HEK293 (cell line): ENCODE measurements around the gene IGSF9.
A peak's percentile ranks its signal among the peaks of the same experiment; 100 is the strongest.

ENCODE experiments used
- FEZF1 ChIP-seq: fragments of 450-650 bp; formaldehyde crosslinking; IDR thresholded peaks from 2 replicates; pipeline ENCODE4 v1.5.1; 2016; ENCODE audit warnings: missing biosample characterization, missing genetic modification characterization
- OSR2 ChIP-seq: fragments of 450-650 bp; formaldehyde crosslinking; IDR thresholded peaks from 2 replicates; pipeline ENCODE4 v1.5.1; 2016; ENCODE audit warnings: missing biosample characterization, missing genetic modification characterization
- PRDM1 ChIP-seq: fragments of 450-650 bp; formaldehyde crosslinking; IDR thresholded peaks from 2 replicates; pipeline ENCODE4; 2016; ENCODE audit warnings: missing biosample characterization, missing genetic modification characterization
- PRDM10 ChIP-seq: fragments of 450-650 bp; formaldehyde crosslinking; IDR thresholded peaks from 2 replicates; pipeline ENCODE4 v1.5.1; 2016; ENCODE audit warnings: missing biosample characterization, missing genetic modification characterization
- PRDM4 ChIP-seq: fragments of 450-650 bp; formaldehyde crosslinking; IDR thresholded peaks from 2 replicates; pipeline ENCODE4 v1.5.1; 2017; ENCODE audit warnings: missing biosample characterization, missing genetic modification characterization
- SCRT1 ChIP-seq: fragments of 450-650 bp; formaldehyde crosslinking; IDR thresholded peaks from 2 replicates; pipeline ENCODE4 v1.5.1; 2016; ENCODE audit warnings: missing biosample characterization, missing genetic modification characterization, borderline replicate concordance
- SP3 ChIP-seq: fragments of 450-650 bp; formaldehyde crosslinking; IDR thresholded peaks from 2 replicates; pipeline ENCODE4 v1.5.1; 2016; ENCODE audit warnings: missing biosample characterization, missing genetic modification characterization
- TCF7L2 ChIP-seq: IDR thresholded peaks from 2 replicates; pipeline ENCODE4 v1.6.1; 2011; ENCODE audit warnings: low read depth, mild to moderate bottlenecking, inconsistent platforms, low read length, moderate library complexity, borderline replicate concordance
- WT1 ChIP-seq: fragments of 450-650 bp; formaldehyde crosslinking; IDR thresholded peaks from 2 replicates; pipeline ENCODE4 v1.5.1; 2016; ENCODE audit warnings: missing biosample characterization, missing genetic modification characterization
- ZBTB48 ChIP-seq: fragments of 450-650 bp; formaldehyde crosslinking; IDR thresholded peaks from 2 replicates; pipeline ENCODE4 v1.5.1; 2016; ENCODE audit warnings: missing biosample characterization, missing genetic modification characterization
- ZFP37 ChIP-seq: fragments of 450-650 bp; formaldehyde crosslinking; IDR thresholded peaks from 2 replicates; pipeline ENCODE4 v1.5.1; 2016; ENCODE audit warnings: missing biosample characterization, missing genetic modification characterization
- ZNF140 ChIP-seq: fragments of 450-650 bp; formaldehyde crosslinking; IDR thresholded peaks from 2 replicates; pipeline ENCODE4 v1.5.1; 2016; ENCODE audit warnings: missing biosample characterization, missing genetic modification characterization
- ZNF174 ChIP-seq: fragments of 450-650 bp; formaldehyde crosslinking; IDR thresholded peaks from 2 replicates; pipeline ENCODE4 v1.5.0; 2017; ENCODE audit warnings: missing biosample characterization, mild to moderate bottlenecking, missing genetic modification characterization
- ZNF184 ChIP-seq: fragments of 450-650 bp; IDR thresholded peaks from 2 replicates; pipeline ENCODE4 v1.5.1; 2018; ENCODE audit warnings: missing biosample characterization, mild to moderate bottlenecking, missing genetic modification characterization
- ZNF391 ChIP-seq: fragments of 450-650 bp; formaldehyde crosslinking; IDR thresholded peaks from 2 replicates; pipeline ENCODE4 v1.5.1; 2016; ENCODE audit warnings: low read depth, missing biosample characterization, missing genetic modification characterization, borderline replicate concordance
- ZNF426 ChIP-seq: fragments of 450-650 bp; formaldehyde crosslinking; IDR thresholded peaks from 2 replicates; pipeline ENCODE4 v1.5.1; 2017; ENCODE audit warnings: missing biosample characterization, missing genetic modification characterization, mild to moderate bottlenecking, inconsistent platforms, moderate library complexity
- ZNF48 ChIP-seq: fragments of 450-650 bp; formaldehyde crosslinking; IDR thresholded peaks from 2 replicates; pipeline ENCODE4 v1.5.1; 2016; ENCODE audit warnings: missing biosample characterization, missing genetic modification characterization
- ZNF521 ChIP-seq: fragments of 450-650 bp; formaldehyde crosslinking; IDR thresholded peaks from 2 replicates; pipeline ENCODE4 v1.5.1; 2017; ENCODE audit warnings: missing biosample characterization, mild to moderate bottlenecking, missing genetic modification characterization
- ZNF548 ChIP-seq: fragments of 450-650 bp; formaldehyde crosslinking; IDR thresholded peaks from 2 replicates; pipeline ENCODE4 v1.5.1; 2016; ENCODE audit warnings: missing biosample characterization, missing genetic modification characterization
- ZNF555 ChIP-seq: fragments of 450-650 bp; formaldehyde crosslinking; conservative IDR thresholded peaks from 2 replicates; pipeline ENCODE4 v1.5.1; 2017; ENCODE audit warnings: missing biosample characterization, mild to moderate bottlenecking, missing genetic modification characterization, inconsistent platforms
- ZNF621 ChIP-seq: fragments of 450-650 bp; formaldehyde crosslinking; IDR thresholded peaks from 2 replicates; pipeline ENCODE4 v1.5.1; 2017; ENCODE audit warnings: missing biosample characterization, missing genetic modification characterization
- ZNF707 ChIP-seq: fragments of 450-650 bp; formaldehyde crosslinking; IDR thresholded peaks from 2 replicates; pipeline ENCODE4 v1.5.1; 2016; ENCODE audit warnings: missing biosample characterization, missing genetic modification characterization
- ZSCAN16 ChIP-seq: fragments of 450-650 bp; formaldehyde crosslinking; IDR thresholded peaks from 2 replicates; pipeline ENCODE4 v1.5.1; 2016; ENCODE audit warnings: missing biosample characterization, missing genetic modification characterization
- ZXDB ChIP-seq: fragments of 450-650 bp; formaldehyde crosslinking; IDR thresholded peaks from 2 replicates; pipeline ENCODE4 v1.5.1; 2016; ENCODE audit warnings: missing biosample characterization, missing genetic modification characterization
- TF ChIP-seq, protein P1 (sequence below): fragments of 450-650 bp; formaldehyde crosslinking; IDR thresholded peaks from 2 replicates; pipeline ENCODE4 v1.5.1; 2016; ENCODE audit warnings: missing biosample characterization, missing genetic modification characterization
- TF ChIP-seq, protein P2 (sequence below): fragments of 450-650 bp; formaldehyde crosslinking; IDR thresholded peaks from 2 replicates; pipeline ENCODE4 v1.5.1; 2016; ENCODE audit warnings: missing biosample characterization, missing genetic modification characterization
- TF ChIP-seq, protein P3 (sequence below): fragments of 450-650 bp; formaldehyde crosslinking; IDR thresholded peaks from 2 replicates; pipeline ENCODE4 v1.5.1; 2017; ENCODE audit warnings: missing biosample characterization, missing genetic modification characterization

Gene IGSF9

GRCh38 chr1:159923203-159924024 is 22.0 kb downstream of the IGSF9 start (continued):
- TF ChIP-seq ZNF48 (tag by site-specific recombination) (no peak), ZNF184 (tag by site-specific recombination) (0 out of 2 replicates have a peak, but pooled peaks have one; percentile 29), TCF7L2 (no peak), ZXDB (tag by site-specific recombination) (peak; percentile 59; the same call in 1 of the 2 replicates), ZFP37 (tag by site-specific recombination) (0 out of 2 replicates have a peak, but pooled peaks have one; percentile 51), PRDM1 (tag by site-specific recombination) (peak; percentile 19; the same call in 1 of the 2 replicates), FEZF1 (tag by site-specific recombination) (no peak), SCRT1 (tag by site-specific recombination) (no peak), OSR2 (tag by site-specific recombination) (peak; percentile 48), ZNF521 (tag by site-specific recombination) (no peak), WT1 (tag by site-specific recombination) (no peak), PRDM10 (tag by site-specific recombination) (peak; percentile 26; the same call in 1 of the 2 replicates), SP3 (peak; percentile 48), ZNF174 (tag by site-specific recombination) (no peak), ZNF140 (tag by site-specific recombination) (no peak), ZSCAN16 (no peak), PRDM4 (tag by site-specific recombination) (no peak), ZNF548 (tag by site-specific recombination) (no peak), ZNF707 (0 out of 2 replicates have a peak, but pooled peaks have one; percentile 36), ZBTB48 (tag by site-specific recombination) (peak; percentile 95), ZNF391 (no peak), ZNF555 (tag by site-specific recombination) (no peak), ZNF621 (tag by site-specific recombination) (no peak), ZNF426 (tag by site-specific recombination) (no peak)
- TF ChIP-seq, protein P1, sequence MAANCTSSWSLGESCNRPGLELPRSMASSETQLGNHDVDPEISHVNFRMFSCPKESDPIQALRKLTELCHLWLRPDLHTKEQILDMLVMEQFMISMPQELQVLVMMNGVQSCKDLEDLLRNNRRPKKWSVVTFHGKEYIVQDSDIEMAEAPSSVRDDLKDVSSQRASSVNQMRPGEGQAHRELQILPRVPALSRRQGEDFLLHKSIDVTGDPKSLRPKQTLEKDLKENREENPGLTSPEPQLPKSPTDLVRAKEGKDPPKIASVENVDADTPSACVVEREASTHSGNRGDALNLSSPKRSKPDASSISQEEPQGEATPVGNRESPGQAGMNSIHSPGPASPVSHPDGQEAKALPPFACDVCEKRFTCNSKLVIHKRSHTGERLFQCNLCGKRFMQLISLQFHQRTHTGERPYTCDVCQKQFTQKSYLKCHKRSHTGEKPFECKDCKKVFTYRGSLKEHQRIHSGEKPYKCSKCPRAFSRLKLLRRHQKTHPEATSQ: no peak
- TF ChIP-seq, protein P2, sequence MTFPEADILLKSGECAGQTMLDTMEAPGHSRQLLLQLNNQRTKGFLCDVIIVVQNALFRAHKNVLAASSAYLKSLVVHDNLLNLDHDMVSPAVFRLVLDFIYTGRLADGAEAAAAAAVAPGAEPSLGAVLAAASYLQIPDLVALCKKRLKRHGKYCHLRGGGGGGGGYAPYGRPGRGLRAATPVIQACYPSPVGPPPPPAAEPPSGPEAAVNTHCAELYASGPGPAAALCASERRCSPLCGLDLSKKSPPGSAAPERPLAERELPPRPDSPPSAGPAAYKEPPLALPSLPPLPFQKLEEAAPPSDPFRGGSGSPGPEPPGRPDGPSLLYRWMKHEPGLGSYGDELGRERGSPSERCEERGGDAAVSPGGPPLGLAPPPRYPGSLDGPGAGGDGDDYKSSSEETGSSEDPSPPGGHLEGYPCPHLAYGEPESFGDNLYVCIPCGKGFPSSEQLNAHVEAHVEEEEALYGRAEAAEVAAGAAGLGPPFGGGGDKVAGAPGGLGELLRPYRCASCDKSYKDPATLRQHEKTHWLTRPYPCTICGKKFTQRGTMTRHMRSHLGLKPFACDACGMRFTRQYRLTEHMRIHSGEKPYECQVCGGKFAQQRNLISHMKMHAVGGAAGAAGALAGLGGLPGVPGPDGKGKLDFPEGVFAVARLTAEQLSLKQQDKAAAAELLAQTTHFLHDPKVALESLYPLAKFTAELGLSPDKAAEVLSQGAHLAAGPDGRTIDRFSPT: no peak; the same call in 1 of the 2 replicates
- TF ChIP-seq, protein P3, sequence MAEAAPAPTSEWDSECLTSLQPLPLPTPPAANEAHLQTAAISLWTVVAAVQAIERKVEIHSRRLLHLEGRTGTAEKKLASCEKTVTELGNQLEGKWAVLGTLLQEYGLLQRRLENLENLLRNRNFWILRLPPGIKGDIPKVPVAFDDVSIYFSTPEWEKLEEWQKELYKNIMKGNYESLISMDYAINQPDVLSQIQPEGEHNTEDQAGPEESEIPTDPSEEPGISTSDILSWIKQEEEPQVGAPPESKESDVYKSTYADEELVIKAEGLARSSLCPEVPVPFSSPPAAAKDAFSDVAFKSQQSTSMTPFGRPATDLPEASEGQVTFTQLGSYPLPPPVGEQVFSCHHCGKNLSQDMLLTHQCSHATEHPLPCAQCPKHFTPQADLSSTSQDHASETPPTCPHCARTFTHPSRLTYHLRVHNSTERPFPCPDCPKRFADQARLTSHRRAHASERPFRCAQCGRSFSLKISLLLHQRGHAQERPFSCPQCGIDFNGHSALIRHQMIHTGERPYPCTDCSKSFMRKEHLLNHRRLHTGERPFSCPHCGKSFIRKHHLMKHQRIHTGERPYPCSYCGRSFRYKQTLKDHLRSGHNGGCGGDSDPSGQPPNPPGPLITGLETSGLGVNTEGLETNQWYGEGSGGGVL (tag by site-specific recombination): peak; percentile 66
